ENCODE data around the gene MLEC. TPM values are rescaled to one million over a fixed set of nuclear protein-coding genes. Genes with fewer than 3 reads are reported as not detected.
"Not testable (repeated sequence)": the region's sequence is repeated elsewhere in the genome, so short reads cannot be mapped to it uniquely, and the experiment has no call there.

The MLEC gene
- total RNA-seq, 1 donor from 2014 or later = 154 TPM

DNA sequence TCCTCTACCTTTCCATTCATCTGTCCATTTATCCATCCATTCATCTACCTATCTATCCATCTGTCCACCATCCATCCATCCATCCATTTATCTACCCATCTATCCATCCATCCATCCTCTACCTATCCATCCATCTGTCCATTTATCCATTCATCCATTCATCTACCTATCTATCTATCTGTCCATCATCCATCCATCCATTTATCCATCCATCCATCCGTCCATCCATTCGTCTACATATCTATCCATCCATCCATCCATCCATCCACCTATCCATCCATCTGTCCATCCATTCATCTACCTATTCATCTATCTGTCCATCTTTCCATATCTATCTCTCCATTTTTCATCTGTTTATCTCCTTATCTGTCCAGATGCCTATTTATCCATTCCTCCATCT lies 25.5 kb upstream of the MLEC start:
- DNase-seq (ENCODE audit: low spot score) = no peak

DNA sequence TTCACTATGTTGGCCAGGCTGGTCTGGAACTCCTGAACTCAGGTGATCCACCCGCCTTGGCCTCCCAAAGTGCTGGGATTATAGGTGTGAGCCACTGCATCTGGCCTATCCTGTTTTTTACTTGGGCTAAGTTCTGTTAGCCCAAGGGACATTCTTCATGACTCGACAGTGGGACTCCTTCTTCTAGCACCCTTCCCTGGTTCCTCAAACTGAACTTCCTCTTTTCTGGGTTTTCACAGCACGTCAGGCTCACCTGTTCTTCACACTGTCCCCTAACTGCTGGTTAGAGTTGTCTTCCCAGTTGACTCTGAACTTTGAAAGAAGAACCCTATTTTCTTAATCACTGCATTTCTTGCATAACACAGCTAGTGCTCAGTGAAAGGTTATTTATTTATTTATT lies 24.1 kb upstream of the MLEC start:
- no peak for DNase-seq (ENCODE audit: low spot score)

DNA sequence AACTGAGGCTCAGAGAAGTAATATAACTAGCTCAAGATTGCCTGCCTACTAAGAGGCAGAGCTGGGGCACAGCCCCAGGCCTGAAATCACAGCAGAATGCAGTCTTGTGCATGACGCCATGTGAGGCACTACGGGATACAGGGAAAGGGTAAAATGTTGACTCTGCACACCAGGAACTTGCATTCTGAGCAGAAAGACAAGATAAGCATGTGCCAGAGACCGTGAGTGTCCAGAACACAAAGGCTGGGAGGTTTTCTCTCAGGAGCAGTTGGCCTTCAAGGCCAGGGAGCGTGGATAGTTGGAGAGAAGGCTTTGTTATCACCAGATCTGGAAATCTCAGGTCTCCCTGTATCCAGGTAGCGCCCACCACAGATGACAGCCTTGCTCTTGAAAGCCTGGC lies 23.2 kb upstream of the MLEC start:
- no peak for DNase-seq (ENCODE audit: low spot score)

DNA sequence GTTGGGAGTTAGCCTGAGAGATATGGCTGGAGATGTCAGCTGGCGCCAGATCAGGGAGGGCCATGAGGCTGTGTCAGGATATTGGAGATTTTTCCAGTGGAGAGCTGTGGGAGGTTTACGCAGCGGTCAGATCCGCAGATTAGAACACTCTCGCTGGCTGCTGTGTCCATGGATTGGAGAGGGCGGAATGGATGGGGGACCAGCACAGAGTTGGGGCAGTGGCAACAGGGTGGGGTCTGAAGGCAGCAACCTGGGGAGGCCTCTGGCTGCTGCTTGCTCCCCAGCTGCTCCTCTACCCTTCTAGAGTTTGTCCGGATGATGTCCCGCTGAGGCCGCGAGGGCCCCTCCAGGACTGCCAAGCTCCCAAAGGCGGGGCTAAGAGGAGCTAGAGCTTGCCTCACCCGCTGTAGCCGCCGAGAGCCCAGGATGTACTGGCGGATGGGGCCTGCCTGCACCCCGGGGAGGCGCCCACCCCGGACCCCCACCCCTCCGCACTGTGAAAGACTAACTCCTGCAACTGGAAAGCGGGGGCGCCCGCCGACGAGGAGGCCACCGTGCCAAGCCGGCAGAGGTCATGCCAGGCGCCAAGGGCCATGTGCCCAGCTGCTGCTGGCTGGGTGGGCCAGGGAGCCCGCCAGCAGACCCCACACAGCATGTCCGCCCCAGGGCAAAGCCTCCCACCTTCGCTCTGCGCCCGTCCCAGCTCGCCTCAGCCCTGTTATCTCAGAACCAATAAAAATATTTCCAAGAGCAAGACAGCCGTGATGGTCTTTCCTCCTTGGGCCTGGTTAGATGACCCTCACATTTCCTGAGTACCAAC lies 20.2 kb upstream of the MLEC start:
- DNase-seq (ENCODE audit: low spot score) = no peak

DNA sequence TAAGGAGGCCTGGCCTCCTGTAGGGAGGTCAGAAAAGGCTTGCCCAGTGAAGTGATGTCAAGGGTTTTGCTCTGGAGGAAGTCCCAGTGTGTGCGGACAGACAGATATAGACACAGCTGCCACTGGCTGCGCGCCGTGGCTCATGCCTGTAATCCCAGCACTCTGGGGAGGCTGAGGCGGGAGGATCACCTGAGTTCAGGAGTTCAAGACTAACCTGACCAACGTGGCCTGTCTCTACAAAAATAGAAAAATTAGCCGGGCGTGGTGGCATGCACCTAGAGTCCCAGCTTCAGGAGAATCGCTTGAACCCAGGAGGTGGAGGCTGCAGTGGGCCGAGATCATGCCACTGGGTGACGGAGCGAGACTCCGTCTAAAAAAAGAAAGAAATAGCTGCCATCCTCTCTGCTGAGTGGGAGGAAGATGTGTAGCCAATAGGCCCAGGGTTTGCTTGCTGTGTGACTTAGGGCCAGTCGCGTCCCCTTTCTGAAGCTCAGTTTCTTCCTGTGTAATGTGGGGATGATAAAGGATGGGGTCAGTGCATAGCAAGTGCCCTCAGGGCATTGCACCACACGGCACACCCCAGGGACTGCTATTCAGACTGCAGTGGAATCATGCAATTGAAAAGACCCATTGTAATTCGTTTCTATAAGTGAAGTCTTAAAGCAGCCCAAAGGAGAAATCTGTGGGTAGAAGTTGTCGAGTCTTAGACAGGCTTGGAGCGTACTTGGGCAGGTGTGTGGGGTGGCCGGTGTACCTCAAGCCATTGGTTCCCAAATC lies 18.7 kb upstream of the MLEC start:
- no peak for DNase-seq (ENCODE audit: low spot score)

DNA sequence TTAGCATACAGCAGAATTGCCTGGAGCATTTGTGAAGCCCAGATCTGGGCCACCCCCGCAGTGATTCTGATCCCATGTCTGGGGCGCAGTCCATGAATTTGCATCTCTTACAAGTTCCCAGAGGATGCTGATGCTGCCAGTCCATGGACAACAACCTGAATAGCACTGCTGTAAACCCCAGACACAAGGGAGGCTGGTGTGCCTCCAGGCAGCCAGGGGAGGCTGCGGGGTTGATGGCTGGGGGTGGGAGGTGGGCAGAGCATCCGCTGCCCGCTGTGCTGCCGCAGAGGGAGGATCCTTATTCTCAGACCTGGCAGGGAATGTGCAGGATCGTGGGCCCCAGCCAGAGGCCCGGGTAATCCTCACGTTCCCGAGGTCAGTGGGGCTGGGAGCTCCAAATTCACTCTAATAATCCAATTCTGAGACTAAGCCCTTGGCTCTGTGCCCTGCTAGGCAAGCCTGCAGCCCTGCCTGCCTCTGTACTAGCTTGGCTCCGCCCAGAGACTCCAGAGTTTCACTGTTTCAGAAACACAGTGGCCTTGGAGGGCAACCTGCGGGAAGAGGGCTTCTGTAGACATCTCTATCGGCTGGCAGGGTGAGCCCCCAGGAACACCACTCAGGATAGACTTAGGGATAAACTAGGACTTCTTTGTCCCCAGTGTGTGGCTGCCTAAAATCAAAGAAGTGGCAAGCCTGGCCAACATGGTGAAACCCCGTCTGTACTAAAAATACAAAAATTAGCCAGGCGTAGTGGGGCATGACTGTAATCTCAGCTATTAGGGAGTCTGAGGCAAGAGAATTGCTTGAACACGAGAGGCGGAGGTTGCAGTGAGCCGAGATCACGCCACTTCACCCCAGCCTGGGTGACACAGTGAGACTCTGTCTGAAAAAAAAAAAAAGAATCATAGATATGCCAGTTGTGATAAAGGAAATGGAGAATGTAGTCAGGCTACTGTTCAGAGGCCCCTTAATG lies 17.8 kb upstream of the MLEC start:
- no peak for DNase-seq (ENCODE audit: low spot score)

DNA sequence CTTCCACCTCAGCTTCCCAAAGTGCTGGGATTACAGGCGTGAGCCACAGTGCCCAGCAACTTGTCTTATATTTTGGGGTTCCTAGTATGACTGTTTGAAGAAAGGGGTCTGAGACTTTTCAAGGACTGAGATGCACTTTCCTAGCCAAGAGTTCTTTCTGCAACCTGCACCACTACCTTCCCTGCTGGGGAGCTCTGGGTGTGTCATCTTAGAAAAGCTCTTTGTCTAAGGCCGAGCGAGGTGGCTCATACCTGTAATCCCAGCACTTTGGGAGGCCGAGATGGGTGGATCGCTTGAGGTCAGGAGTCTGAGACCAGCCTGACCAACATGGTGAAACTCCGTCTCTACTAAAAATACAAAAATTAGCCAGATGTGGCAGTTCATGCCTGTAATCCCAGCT lies 16.7 kb upstream of the MLEC start:
- not testable (repeated sequence) for DNase-seq (ENCODE audit: low spot score)

GRCh38 chr12:120670667-120671066 lies 16.3 kb upstream of the MLEC start:
- no peak for DNase-seq (ENCODE audit: low spot score)

DNA sequence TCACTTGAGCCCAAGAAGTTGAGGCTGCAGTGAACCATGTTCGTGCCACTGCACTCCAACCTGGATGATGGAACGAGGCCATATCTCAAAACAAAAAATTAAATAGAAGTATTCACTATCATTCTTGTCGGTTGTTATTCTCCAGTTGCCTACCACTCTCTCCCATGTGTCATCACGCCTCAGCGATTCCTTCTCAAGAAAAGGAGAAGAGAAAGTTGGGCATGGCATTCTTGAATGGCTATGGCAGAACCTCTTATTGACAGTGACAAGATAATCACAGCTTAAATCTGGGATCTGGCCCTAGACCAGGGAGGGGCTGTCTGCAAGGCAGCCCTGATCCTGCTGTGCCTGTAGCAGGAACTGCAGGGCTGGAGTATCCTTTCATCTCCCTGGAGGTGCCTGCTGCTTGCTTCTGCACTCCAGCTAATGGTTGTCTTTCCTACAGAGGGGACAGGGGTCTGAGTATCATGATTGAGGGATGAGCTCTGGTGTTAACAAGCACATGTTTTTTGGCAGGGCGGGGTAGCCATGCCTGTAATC lies 12.8 kb upstream of the MLEC start:
- DNase-seq (ENCODE audit: low spot score) = no peak

GRCh38 chr12:120677765-120678473 lies 9.0 kb upstream of the MLEC start:
- no peak for DNase-seq (ENCODE audit: low spot score)

GRCh38 chr12:120678572-120678971 lies 8.4 kb upstream of the MLEC start:
- DNase-seq (ENCODE audit: low spot score) = no peak

DNA sequence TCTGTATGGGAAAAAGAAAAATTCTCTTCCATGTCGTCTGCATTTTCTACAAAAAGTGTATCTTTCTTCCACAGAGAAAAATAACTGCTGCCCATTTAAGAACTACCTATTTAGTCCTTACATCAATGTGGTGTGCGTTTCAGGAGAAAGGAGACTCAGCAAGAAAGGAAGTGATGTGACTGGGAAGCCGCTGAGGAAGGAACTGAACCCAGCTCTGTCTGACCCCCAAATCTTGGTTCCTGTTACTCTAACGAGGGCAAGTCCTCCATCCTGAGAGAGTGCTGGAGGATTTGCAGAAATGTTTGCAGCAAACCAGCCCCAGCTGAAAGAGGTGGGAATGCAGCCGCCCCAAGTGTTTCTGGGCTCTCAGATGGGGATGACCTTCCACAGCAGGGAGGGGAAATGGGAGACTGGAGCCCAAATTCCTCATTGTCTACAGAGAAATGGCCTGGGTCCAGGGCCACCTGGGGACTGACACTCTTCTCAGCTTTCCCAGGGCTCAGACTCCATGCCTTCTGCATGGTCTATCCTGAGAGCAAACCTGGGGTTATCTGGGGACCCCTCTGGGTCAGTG lies 6.7 kb upstream of the MLEC start:
- DNase-seq (ENCODE audit: low spot score) = no peak

DNA sequence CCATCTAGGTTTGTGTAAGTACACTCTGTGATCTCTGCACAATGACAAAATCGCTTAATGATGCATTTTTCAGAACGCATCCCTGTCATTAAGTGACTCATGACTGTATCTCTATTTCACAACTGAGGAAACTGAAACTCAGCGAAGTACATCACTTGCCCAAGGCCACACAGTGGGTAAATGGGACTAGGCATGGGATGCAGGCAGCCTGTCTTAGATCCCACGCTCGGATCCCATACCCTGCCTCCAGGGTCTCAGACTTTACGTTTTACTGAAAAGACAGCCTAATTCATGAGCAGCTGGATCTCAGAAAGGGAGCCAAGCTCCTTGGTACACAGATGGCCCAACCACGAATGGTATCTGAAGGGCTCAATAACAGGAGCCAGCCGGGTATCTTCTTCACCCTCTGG lies 2.4 kb upstream of the MLEC start:
- no peak for DNase-seq (ENCODE audit: low spot score)

DNA sequence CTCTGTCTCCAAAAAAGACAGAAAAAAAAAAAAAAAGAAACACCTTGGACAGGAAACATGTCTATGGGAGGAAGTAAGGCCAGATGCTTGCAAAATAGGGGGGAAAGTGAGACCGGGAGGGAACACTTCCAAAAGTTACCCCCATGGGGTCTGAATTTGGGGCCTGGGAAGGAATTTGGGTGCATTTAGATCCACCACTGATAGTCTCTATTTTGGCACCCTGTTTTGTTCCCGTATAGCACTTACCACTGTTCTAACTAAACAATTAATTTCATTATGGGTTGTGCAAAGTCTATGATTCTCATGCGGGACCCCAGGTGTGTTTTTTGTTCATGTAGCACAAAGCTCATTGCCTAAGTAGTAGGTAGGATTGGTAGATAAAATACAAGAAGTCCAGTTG lies 1.4 kb upstream of the MLEC start:
- DNase-seq (ENCODE audit: low spot score) = no peak

DNA sequence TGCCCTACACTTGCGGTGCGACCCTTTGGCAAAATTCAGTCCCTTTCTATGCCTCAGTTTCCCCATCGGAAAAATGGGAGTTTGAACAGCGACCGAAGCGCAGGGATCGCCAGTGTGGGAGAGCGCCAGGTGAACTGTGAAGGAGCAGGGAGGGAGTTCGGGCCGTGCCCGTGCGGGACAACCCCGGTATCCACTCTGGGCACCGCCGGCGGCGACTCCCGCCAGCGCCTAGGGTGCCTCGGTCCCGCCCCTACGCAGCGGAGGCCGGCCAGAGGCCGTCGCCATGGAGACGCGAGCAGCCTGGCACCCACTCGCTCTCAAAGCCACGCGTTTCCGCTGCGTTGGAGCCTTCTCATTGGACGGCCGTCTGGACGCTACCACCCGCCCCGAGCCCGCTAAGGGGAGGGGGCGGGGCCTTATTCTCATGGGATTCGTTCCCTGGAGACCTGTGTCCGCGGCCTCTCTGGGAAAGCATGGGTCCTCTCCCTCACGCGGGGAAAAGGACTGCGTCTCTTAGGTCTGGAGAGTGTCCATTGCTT lies 729 bp upstream of the MLEC start:
- DNase-seq (ENCODE audit: low spot score) = peak; percentile 99

DNA sequence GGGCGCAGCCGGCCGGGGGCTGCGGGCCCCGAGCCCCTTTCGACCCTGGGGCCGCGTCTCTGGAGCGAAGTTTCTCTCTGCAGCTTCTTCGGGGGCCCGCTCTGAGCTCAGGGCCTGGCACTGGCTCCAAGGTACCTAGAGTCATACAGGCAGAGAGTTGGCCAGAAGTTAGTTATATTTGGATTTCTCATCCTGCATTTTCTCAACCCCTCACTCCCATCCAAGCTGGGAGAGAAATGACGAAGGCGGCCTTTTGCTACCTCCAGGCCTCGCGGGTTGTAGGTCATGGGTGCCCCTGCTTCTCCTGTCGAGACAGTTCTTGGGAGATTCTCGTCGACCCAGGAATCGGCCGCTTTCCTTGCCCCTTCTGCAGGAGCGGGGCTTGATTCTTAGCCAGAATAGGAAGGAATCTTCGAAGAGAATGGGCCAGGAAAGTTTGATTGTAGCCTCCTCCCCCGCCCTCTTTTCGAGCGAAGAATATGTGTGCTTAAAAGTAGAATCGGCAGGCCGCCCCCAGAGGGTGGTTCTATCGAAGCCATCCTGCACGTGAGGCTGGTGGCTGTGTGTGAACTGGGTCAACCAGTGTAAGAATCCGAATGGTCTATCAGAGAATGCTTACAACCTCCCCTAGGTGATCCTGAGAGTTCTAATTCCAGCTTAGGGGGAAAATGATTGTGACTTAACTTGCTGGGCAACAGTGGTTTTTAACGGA lies 785 bp downstream of the MLEC start:
- DNase-seq (ENCODE audit: low spot score) = no peak

DNA sequence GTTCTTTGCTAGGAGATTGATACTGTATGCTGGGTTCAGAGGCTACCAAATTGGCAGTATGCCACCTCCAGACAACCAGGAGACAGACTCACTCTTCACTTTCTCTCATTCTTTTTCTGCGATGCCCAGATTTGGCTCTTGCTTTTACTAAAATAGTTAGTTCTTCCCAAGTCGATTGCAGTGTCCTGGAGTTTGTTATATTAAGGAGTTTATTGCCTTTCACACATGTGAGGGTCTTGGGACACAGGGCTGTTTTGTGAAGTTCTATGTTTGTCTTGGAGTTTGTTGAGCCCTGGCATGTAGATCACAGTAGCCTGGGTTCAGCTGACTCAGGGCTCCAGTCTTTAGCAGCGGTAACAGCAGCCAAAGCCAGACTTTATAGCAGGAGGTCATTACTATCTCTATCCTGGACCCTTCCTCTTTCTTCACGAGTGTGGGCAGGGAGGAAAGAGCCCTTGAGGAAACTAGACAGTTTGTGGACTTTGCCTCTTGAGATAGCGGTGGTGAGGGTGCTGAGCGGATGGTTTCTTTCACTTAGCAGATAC lies 1.6 kb downstream of the MLEC start:
- no peak for DNase-seq (ENCODE audit: low spot score)

DNA sequence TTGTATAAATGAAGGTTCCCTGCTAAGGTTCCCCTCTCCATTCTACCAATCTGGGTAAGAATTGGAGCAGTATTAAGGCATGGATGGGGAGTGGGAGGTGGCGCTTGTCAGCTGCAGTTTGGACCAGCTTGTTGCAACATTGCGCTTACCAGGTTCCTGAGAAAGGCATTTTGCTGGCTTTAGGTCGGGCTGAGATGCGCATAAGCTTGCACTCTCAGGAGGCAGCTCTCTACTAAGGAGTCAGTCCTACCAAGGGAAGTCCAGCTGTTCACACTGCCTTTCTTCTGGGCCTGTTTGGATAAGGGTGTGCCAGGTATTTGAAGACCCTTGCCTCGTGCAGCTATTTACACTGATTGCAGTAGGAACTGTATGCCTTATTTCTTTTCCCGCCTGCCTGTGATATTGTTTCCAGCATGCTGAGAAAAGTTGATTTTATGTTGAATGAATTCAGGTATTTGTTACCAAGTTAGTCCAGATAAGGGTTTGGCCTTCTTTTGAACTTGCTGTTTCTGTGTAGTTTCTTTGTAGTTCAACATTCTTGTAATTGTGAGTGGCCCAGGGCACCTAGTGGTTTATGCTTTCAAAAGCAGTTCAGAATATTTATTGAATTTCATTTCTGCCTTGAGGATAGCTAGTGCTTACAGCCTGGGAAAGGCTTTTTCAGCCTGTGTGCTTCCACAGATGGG lies 2.6 kb downstream of the MLEC start:
- no peak for DNase-seq (ENCODE audit: low spot score)

Measured in mesenteric fat pad (tissue), 1 donor.